Measurements from ENCODE around the gene SH3RF1. TPM values are rescaled to one million over a fixed set of nuclear protein-coding genes. Genes with fewer than 3 reads are reported as not detected.

Gene SH3RF1
- total RNA-seq, 1 donor from 2014 or later = 15.6 TPM

DNA sequence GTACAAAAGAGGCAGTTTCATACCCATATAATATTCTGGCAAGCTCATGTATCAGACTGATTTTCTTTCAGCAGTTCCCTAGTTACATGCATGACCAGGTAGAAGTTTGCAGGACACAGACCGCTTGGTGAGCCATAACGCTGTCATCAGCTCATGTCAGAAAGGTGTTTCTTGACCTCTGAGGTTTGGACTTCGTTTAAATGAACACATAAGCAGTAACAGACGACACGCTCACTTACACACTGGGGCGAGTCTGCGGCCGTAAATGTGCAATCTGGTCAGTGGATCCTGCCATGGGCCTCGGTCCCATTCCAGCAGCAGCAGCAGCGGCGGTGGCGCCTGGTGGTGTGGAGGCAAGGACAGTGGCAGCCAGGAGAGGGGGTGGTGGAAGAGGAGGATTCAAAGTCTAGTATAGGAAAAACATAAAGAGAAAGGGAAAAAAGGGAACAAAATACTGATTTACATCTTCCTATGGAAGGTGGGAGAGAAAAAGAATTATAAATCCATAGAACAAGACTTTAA, 148.8 kb downstream of the SH3RF1 start:
- no peak for DNase-seq (ENCODE audit: low spot score)
- intact Hi-C loops (cut with DNase I) = no loop called here

DNA sequence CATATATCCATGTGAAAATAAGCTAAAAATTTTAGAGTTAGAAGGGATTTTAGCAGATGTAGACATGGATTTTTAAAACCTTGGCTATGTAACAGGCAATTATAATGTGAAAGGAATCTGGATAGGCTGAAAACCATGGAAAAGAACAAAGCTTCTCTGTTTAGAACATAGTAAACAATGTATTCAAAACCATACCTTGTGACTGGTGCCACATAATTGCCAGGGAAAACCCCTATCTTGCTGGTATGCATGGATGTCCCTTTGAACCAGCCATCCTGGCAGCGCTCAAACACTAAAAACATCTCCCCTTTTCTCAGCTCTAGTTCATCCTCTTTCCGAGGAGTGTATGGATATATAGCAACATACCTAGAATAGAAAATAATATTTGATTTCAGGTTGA, 150.1 kb downstream of the SH3RF1 start:
- intact Hi-C loops (cut with DNase I) = no loop called here
- DNase-seq (ENCODE audit: low spot score) = no peak

DNA sequence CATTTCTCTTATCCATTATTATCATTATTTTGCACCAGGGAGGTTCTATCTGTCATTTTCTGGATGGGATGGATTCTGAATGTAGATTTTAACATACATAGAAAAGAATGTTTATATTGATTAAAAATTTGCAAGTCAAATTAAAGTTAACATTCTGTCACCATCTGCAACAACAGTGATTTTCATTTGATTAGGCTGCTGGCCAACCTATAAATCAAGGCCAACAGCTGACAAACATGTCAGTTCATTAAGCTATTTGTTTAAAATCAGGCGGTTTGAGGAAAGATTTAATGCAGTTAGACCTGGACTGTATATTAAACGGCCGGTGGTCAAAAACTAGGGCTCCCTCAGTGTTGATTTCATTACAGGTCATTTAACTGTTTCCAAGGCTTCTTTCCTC, 151.2 kb downstream of the SH3RF1 start:
- DNase-seq (ENCODE audit: low spot score) = no peak
- intact Hi-C loops (cut with DNase I) = no loop called here

DNA sequence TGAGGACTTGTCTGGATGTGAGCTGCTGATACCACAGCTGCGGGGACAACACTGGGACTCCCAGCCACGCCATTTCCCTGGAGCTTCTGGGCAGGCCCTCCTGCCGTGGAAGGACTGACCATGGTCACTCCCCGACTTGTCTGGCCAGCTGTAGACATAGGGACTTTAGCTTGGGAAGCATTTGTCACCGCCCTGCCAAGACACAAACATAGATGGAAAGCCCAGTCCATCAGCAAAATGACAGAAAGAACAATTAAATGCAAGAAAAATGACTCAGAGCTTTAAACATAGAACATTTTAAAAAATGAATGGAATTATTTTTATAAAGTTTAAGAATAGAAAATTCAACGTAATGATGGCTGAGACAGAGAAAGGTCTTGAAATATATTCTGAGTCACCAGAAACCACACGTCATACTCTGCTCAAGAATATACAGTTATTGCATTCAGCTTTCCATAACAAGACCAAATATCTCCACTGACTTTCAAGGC, 153.1 kb downstream of the SH3RF1 start:
- DNase-seq (ENCODE audit: low spot score) = no peak
- intact Hi-C loops (cut with DNase I) = no loop called here

DNA sequence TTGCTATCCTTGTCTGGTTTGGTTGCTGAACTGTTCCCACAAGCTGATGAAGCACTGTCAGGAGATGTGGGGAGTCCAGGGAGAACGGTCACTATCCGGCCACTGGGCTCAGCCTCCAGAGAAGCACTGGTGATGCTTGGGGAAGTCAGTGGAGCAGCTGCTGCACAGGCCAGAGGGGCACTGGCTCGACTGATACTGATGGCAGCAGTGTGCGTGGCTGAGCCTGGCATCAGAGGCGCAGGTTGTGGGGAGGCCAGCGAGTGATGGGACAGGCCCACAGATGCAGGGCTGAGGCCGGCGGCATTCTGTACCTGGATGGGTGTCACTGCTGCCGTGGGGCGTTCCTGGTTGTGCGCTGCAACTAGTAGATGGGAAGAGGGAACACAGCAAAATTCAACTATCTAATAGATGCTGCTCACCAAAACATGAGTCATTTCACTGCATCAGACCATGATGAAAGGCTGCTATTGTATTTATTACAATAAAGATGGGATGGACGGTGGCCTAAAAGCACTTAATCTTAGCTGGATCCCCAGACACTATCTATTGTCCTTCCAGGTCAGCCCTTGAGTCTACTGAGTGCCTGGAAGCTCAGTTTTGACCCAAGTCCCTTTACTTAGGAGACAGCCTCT, 154.4 kb downstream of the SH3RF1 start:
- DNase-seq (ENCODE audit: low spot score) = no peak

DNA sequence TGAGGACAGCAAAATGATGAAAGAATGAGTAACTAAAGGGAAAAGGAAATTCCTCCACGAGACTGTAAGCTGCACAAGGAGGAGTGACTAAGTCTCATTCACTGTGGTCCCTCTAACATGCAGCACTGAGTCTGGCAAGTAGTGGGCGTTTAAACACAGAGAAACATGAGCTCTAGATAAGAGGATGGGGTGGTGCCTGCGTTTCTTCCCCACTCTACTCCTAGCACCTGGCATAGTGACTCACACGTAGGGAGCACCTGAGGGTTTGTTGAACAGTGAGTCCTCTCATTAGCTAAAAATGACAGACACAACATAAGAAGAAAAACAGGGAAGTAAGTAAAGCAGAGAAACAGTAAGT, 154.9 kb downstream of the SH3RF1 start:
- intact Hi-C loops (cut with DNase I) = no loop called here
- no peak for DNase-seq (ENCODE audit: low spot score)

More for the DNA sequence above, 154.4 kb downstream of the SH3RF1 start:
- intact Hi-C loops (cut with DNase I) = no loop called here

DNA sequence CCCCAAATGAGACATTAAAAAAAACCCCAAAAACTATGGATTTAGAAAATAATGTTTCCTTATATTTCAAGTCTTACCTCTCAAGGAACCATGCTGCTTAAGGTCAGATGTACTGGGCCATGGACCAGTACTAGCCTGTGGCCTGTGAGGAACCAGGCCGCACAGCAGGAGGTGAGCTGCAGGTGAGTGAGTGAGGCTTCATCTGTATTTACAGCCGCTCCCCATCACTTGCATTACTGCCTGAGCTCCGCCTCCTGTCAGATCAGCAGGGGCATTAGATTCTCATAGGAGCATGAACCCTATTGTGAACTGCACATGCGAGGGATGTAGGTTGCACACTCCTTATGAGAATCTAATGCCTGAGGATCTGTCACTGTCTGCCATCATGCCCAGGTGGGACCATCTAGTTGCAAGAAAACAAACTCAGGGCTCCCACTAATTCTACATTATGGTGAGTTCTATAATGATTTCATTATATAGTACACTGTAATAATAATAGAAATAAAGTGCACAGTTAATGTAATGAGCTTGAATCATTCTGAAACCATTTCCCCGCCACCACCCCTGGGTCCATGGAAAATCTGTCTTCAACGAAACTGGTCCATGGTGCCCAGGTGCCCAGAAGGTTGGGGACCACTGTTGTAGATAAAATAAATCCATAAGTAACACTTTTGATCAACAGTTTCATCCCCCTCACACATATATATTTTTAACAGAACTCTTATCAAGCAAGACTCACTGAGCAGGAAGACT, 155.4 kb downstream of the SH3RF1 start:
- intact Hi-C loops (cut with DNase I) = no loop called here

DNA sequence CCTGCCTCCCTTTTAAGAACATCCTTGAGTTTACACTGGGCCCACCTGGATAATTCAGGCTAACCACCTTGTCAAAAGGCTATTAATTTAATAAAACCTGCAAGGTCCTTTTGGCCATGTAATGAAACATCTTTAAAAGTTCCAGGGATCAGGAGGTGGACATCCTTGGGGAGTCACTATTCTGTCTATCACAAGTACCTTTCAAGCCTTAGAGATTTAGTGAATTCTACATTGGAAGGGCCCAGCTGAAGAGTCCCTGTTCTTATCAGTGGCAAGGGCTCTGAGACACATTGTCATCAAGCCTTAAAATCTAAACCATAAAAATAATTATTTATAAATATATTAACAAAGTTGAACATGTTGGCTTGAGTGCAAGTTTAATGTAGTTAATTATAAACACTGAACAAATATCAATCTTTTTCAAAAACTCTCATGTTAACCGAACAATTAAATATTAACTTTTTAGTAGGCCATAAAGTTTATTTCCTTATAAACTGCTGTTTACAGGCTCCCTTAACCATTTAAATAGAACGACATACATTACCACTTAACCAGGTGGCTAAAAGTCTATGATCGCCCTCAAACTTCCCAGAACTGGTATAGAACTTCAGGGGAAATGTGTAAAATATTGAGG, 156.3 kb downstream of the SH3RF1 start:
- no peak for DNase-seq (ENCODE audit: low spot score)
- intact Hi-C loops (cut with DNase I) = no loop called here

More for the DNA sequence above, 155.4 kb downstream of the SH3RF1 start:
- no peak for DNase-seq (ENCODE audit: low spot score)

DNA sequence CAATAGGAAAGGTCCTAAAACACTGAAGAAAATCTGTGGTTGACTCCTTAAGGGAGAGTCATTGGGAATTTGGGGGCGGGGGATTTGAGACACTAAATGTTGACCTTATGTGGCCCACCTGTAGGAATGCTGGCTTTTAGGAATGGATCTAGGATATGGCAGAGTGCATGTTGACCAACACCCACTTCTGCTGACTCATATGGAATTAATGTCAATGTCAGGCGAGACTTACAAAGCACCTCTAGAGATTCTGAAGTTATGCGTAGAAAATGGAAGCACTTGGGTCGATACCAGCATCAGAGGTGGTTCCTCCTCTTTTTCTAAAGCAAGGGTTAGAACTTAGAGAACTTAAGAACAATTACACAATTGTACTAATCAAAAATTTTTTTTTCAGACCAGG, 160.1 kb downstream of the SH3RF1 start:
- intact Hi-C loops (cut with DNase I) = no loop called here

DNA sequence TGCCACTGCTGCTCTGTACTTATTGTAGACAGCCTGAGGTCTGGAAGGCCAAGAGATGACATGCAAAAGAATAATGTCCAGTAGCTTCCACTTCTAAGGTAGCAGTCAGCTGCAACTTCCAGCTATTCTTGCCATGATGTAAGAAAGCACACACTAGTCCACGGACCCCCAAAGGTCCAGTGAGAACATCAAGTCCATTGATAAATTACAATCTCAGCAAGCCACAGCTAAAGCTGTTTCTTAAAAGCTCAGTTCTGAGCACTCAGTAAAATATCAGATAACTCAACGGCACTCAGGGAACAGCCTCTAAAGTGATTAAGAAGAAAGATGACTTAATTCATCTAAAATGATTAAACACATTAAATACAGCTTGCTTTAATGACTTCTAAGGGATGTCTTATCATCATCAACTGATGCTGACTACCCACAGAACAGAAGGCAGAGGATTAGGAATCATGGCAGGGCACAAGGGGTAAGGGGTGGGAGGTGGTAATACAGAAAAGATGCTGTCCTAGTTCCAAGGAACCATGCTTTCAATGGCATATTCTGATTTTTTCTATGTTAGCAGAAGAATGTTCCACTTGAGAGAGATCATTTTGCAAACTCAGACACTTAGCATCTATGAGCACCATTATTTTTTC, 161.6 kb downstream of the SH3RF1 start:
- DNase-seq (ENCODE audit: low spot score) = no peak
- intact Hi-C loops (cut with DNase I) = no loop called here

More for the DNA sequence above, 160.1 kb downstream of the SH3RF1 start:
- no peak for DNase-seq (ENCODE audit: low spot score)

DNA sequence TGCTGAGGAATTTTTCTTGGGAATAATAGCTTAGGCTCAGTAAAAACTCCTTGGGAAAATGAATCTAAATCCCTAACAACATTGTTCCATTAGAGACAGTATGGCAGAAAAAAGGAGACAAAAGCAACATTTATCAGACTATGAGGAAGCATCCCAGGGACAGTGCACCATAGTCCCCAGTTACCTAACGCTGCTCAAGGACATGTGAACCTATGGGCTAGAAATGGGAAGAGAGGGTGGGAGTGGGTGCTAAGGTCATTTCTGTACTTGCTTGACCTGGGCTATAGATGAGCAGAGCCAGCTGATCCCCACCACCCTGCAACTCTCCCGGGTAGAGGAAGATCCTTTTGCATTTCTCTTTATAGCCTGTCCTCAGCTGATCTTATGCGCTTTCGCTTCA, 162.5 kb downstream of the SH3RF1 start:
- intact Hi-C loops (cut with DNase I) = no loop called here
- DNase-seq (ENCODE audit: low spot score) = no peak

DNA sequence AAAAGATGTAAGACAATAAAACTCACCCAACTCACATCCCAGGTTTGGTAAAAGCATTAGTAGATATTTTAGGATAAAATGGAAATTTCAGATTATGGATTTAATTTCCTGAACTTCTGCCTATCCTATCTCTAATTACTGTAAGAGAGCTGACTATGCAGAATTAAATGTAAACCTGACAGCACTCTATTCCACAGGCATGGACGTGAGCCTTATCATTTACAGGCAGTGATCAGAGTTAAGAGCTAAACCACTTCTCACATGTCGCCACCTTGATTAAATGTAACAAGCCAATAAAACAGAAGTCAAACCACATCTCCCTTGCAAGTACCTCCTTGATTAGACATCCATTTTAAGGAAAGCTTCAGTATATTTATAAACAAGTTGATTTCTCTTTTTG, 163.2 kb downstream of the SH3RF1 start:
- intact Hi-C loops (cut with DNase I) = no loop called here
- no peak for DNase-seq (ENCODE audit: low spot score)

DNA sequence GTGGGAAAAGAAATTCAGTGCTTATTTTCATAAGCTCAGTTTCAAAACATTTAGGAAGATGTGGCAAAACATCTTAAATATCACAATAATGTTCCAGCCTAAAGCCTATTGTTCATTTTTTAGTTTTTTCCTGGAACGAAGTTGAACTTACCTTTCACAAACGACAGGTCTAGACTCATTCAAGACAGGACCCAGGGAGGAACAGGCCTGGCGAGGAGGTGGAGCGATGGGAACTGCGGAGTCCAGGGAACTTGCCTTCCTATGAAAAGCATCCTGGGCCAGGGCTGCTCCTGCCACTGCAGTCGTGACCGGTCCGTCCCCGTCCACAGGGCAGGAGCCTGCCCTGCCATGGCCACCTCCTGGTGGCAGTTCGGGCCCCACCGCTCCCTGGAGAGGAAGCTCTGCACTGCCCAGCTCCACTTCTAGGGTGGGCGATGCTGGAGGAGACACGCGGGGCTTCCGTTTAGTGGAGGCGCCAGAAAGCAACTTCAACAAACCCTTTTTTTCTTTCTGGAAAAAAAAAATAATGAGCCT, 164.0 kb downstream of the SH3RF1 start:
- DNase-seq (ENCODE audit: low spot score) = no peak

DNA sequence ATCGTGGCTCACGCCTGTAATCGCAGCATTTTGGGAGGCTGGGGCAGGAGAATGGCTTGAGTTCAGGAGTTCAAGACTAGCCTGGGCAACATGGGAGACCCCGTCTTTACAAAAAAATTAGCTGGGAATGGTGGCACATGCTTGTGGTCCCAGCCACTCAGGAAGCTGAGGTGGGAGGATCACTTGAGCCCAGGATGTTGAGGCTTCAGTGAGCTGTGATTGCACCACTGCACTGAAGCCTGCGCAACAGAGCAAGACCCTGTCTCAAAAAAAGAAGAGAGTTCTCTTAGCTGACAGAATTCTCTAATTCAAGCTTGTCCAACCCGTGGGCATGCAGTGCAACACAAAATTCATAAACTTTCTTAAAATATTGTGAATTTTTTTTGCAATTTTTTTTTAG, 165.1 kb downstream of the SH3RF1 start:
- intact Hi-C loops (cut with DNase I) = no loop called here
- DNase-seq (ENCODE audit: low spot score) = no peak

More for the DNA sequence above, 164.0 kb downstream of the SH3RF1 start:
- intact Hi-C loops (cut with DNase I) = no loop called here

DNA sequence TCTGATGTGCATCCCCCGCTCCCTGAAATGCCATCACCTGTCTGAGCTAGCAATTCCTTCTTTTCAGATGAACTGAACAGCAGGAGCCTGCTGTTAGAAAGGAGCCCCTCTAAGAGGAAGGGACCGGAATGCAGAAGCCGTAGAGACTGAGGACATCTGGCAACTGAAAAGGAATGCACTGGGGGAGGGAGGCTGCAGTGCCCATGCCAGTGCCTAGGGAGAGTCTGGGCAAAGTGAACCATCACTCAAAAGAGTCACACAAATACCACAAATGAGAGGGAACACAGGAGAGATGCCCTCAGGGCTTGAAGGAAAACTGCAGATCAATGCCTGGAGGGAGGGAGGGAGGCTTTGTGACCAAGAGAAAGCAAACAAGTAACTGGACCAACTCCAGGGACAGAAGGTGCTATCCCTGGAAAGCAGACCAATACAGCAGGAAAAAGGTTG, 166.8 kb downstream of the SH3RF1 start:
- DNase-seq (ENCODE audit: low spot score) = no peak
- intact Hi-C loops (cut with DNase I) = loop anchor here (5.0 kb wide), 1 partner anchor 42 kb away; no protein-coding TSS in a partner anchor

DNA sequence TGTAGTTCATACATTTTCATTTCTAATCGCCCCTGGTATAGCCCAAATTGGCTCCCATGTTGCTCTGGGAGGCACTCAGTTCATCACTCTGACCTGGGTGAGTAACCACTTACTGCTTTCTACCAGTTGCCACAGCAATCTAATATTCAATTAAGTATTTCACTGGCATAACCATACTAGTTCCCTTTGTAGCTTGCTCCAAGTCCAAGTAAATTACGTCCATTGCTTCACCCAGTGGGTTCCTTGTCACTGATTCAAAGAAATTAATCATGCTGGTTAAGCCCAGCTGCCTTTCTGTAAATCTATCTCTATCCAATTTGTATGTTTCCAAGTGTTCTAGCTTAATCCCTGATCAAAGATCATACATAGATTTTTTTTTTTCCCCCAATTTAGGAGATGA, 168.7 kb downstream of the SH3RF1 start:
- intact Hi-C loops (cut with DNase I) = loop anchor here (5.0 kb wide), 1 partner anchor 40 kb away; no protein-coding TSS in a partner anchor
- DNase-seq (ENCODE audit: low spot score) = no peak

DNA sequence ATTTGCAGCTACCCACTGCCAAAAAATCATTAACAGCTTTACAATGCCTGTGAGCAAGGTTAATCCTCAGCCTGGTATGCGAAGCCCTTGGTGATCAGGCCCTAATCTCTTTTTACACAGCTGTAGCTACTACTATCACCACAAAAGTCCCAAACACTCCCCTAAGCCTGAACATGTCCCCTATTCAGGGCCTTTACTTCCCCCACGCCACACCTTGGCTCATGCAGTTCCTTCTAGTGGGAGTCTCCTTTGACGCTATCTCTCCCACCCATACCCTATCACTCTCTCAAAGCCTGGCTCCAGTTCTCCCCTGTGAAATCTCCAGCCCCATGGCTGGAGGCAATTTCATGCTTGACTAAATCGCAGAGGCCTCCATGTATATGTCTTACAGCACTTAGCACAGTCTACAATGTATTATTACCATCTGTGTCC, 170.1 kb downstream of the SH3RF1 start:
- intact Hi-C loops (cut with DNase I) = loop anchor here (5.0 kb wide), 1 partner anchor 38 kb away; no protein-coding TSS in a partner anchor
- DNase-seq (ENCODE audit: low spot score) = no peak

DNA sequence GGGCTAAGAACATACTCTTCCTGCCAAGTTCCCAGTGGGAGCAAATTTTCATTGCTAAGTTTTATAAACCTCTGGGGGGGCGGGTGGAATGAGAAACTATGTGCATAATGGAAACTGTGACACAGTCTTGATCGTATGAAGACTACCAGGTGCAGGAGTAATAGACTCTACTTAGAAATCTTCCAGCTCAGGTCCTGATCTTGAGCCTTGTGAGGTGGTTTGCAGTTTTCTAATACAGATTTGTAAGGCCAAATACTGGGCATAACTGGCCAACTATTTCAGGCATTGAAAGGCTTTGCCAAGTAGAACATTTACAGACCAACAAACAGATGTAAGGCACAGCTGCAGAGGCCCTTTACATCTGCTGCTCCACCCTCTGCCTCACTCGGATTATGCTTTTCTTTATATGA, 171.0 kb downstream of the SH3RF1 start:
- DNase-seq (ENCODE audit: low spot score) = no peak
- intact Hi-C loops (cut with DNase I) = loop anchor here (5.0 kb wide), 1 partner anchor 37 kb away; no protein-coding TSS in a partner anchor

DNA sequence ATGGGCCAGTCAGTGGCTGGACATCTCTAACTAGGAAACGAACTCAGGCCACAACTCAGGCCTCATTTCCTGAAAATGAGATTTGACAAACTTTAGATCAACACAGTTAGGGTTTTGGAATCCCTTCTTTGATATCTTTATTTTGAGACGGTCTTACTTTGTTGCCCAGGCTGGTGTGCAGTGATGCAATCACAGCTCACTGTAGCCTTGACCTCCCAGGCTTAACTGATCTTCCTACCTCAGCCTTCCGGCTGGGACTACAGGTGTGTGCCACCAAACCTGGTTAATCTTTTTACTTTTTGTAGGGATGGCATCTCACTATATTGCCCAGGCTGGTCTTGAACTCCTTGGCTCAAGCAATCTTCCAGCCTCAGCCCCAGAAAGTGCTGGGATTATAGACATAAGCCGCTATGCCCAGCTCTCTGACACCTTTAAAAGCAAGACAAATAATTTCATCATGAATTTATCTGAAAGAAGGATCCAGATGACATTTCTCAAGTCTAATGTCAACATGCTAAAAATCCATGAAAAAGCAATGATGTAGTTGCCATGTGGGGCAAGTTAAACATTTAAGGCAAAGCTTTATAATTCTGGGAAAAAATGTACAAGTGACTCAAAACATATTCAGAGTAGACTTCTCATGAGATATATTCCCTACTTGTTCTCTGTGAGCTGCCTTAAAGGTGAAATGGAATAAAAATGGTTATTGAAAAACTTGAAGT, 171.6 kb downstream of the SH3RF1 start:
- intact Hi-C loops (cut with DNase I) = no loop called here
- DNase-seq (ENCODE audit: low spot score) = no peak

Measured in cardiac septum (tissue), 1 donor.